HEK293T (cell line): ENCODE measurements around the gene RAC2.

Source experiments
- ARNT ChIP-seq: fragments of 450-650 bp; IDR thresholded peaks from 2 replicates; pipeline ENCODE4 v1.6.1; 2017; ENCODE audit warnings: mild to moderate bottlenecking
- BHLHE40 ChIP-seq: fragments of 450-650 bp; IDR thresholded peaks from 2 replicates; pipeline ENCODE4 v1.6.1; 2016; ENCODE audit warnings: mild to moderate bottlenecking, moderate library complexity, borderline replicate concordance
- CTBP1 ChIP-seq: fragments of 450-650 bp; IDR thresholded peaks from 2 replicates; pipeline ENCODE4 v1.6.1; 2016; ENCODE audit warnings: borderline replicate concordance
- ELF4 ChIP-seq: fragments of 450-650 bp; IDR thresholded peaks from 2 replicates; pipeline ENCODE4 v1.6.1; 2017; ENCODE audit warnings: antibody characterized with exemption
- FOXA1 ChIP-seq: fragments of 450-650 bp; IDR thresholded peaks from 2 replicates; pipeline ENCODE4 v1.6.1; 2016; ENCODE audit warnings: mild to moderate bottlenecking
- FOXM1 ChIP-seq: fragments of 450-650 bp; IDR thresholded peaks from 2 replicates; pipeline ENCODE4 v1.6.1; 2017; ENCODE audit warnings: mild to moderate bottlenecking, borderline replicate concordance
- HDGF ChIP-seq: fragments of 450-650 bp; IDR thresholded peaks from 2 replicates; pipeline ENCODE4 v1.6.1; 2017; ENCODE audit warnings: antibody characterized with exemption, borderline replicate concordance
- L3MBTL2 ChIP-seq: fragments of 450-650 bp; conservative IDR thresholded peaks from 2 replicates; pipeline ENCODE4 v1.6.1; 2016; ENCODE audit warnings: mild to moderate bottlenecking
- LEF1 ChIP-seq: fragments of 450-650 bp; IDR thresholded peaks from 2 replicates; pipeline ENCODE4 v1.6.1; 2017; ENCODE audit warnings: mild to moderate bottlenecking, borderline replicate concordance
- PKNOX1 ChIP-seq: fragments of 450-650 bp; IDR thresholded peaks from 2 replicates; pipeline ENCODE4 v1.6.1; 2016
- SP1 ChIP-seq: fragments of 450-650 bp; IDR thresholded peaks from 2 replicates; pipeline ENCODE4 v1.6.1; 2017
- SUZ12 ChIP-seq: fragments of 450-650 bp; IDR thresholded peaks from 2 replicates; pipeline ENCODE4 v1.6.1; 2016; ENCODE audit warnings: mild to moderate bottlenecking
- TARDBP ChIP-seq: fragments of 450-650 bp; IDR thresholded peaks from 2 replicates; pipeline ENCODE4 v1.6.1; 2016
- ZNF384 ChIP-seq: fragments of 450-650 bp; IDR thresholded peaks from 2 replicates; pipeline ENCODE4 v1.6.1; 2016

DNA sequence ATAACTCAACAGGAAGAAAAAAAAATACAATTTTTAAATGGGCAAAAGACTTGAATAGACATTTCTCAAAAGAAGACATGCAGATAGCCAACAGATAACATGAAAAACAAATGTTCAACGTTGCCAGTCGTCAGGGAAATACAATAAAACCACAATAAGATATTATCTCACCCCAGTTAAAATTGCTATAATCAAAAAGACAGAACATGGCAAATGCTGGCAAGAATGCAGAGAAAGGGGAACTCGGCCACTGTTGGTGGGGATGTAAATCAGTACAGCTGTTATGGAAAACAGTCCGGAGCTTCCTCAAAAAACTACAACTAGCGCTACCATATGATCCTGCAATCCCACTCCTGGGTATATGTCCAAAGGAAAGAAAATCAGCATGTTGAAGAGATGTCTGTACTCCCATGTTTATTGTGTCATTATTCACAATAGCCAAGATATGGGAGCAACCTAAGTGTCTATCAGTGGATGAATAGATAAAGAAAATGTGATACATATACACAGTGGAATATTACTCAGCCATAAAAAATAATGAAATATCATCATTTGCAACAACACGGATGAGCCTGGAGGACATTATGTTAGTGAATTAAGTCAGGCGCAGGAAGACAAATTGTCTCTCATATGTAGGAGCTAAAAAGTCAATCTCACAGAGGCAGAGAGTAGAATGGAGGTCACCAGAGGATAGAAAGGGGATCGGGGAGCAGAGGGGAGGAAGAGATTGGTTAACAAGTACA is 26.0 kb upstream of the RAC2 start:
- TF ChIP-seq BHLHE40 = no peak
- TF ChIP-seq FOXM1 = no peak
- no peak for TF ChIP-seq SUZ12
- TF ChIP-seq HDGF = no peak
- TF ChIP-seq SP1 = no peak
- no peak for TF ChIP-seq ARNT
- no peak for TF ChIP-seq PKNOX1
- no peak for TF ChIP-seq TARDBP
- TF ChIP-seq ZNF384 = no peak
- no peak for TF ChIP-seq CTBP1
- no peak for TF ChIP-seq L3MBTL2
- no peak for TF ChIP-seq ELF4
- no peak for TF ChIP-seq LEF1
- no peak for TF ChIP-seq FOXA1
